Astrocyte of the cerebellum (primary cell): Measurements from ENCODE around the gene FAM237A.

Experiments used
- DNase-seq: peaks from one replicate; pipeline ENCODE4 v3.0.0-alpha.2; 2011; ENCODE audit warnings: low read depth
- H3K4me3 ChIP-seq: 2 replicates; pipeline ENCODE4 v1.5.1; 2011; ENCODE audit warnings: mild to moderate bottlenecking, low read depth, low read length, moderate library complexity
- CTCF ChIP-seq: IDR thresholded peaks from 2 replicates; pipeline ENCODE4 v1.5.1; 2012; ENCODE audit warnings: low read length, low read depth, moderate library complexity, mild to moderate bottlenecking; ENCODE audit errors: missing control alignments
- in situ Hi-C: cut with HindIII; loops from 2 replicates; pipeline ENCODE4 v1.10.0; 2017; ENCODE audit warnings: low sequenced_read_pairs

FAM237A gene

GRCh38 chr2:206642075-206643025, at the start of gene FAM237A:
FAM237A (plus strand) TSS chr2:206642487; CDS start chr2:206644237, 1,750 bp downstream.
- TF ChIP-seq CTCF: no peak

DNA sequence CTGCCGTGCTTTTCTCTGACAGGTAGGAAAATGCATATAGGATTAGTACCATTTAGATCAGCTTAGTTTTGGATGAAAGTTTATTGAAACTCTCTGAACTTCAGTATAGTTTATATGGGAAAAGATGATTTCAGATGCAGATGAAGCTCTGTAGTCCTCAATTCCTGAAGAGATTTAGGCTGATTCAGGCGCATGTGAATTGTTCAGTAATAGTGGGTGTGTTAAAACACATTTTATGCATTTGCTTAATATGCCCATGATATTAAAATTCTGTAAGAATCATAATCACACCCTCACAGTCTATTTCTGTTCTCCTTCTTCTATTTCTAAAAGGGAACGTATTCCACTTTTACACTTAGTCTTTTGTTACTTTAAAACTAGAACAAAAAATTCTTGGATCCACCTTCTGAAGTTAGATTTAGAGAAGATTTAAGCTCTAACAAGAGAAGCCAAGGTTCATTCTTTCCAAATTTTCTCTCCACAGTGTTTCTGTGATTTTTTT, 44.5 kb upstream of the FAM237A start:
- no peak overlapping the region for H3K4me3 ChIP-seq
- no peak for DNase-seq
- in situ Hi-C loops: no loop called here
- no peak for TF ChIP-seq CTCF

More at GRCh38 chr2:206642075-206643025, at the start of gene FAM237A:
- in situ Hi-C loops: no loop called here
- peak; percentile 68 for DNase-seq
- H3K4me3 ChIP-seq: no peak within 1 kb of the TSS

GRCh38 chr2:206603243-206603642, 39.0 kb upstream of the FAM237A start:
- H3K4me3 ChIP-seq: no peak overlapping the region
- no peak for TF ChIP-seq CTCF
- in situ Hi-C loops: no loop called here
- DNase-seq: no peak

DNA sequence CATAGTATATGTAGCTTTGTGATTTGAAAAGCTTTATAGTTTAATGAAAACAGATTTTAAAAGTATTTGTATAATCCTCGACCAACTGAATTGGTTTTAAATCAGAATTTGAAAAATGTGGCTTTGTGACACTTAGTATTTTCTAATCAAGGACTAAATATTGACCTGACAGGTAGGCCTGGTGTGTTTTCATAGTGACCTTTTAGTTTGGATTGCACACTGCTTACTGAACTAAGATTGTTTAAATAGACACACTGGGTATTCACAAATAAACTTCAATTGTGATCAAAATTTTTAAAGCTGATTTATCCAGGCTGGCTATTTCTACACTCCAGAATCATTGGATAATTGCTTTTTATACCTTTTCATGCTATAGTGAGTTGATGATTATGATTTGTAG, 31.8 kb upstream of the FAM237A start:
- in situ Hi-C loops: no loop called here
- no peak overlapping the region for H3K4me3 ChIP-seq
- no peak for DNase-seq
- TF ChIP-seq CTCF: no peak

- no peak for DNase-seq
- TF ChIP-seq CTCF: no peak
- H3K4me3 ChIP-seq: no peak overlapping the region
- in situ Hi-C loops: no loop called here
Observed at GRCh38 chr2:206611191-206611590, 31.1 kb upstream of the FAM237A start.

DNA sequence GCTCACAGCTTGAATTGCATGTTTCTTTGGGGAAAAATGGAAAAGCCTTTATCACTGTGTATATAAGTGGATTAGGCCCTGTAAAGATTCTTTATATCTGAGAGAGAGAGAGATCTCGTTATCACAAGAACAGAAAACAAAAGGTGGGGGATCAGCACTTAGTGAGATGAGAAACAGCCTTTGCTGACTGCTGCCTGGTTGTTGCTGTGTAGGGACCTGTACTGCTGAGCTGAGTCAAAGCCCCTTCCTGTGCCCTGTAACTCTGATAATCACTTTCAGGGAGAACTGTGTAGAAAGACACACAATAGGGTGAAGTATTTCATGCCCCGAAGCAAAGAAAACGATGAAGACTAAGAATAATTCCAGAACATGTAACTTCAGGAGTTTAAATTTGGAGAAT, 30.6 kb upstream of the FAM237A start:
- no peak for DNase-seq
- TF ChIP-seq CTCF: no peak
- H3K4me3 ChIP-seq: no peak overlapping the region
- in situ Hi-C loops: no loop called here
